ENCODE data around the gene TMEM51.
"Not testable (repeated sequence)": the region's sequence is repeated elsewhere in the genome, so short reads cannot be mapped to it uniquely, and the experiment has no call there.

The TMEM51 gene

DNA sequence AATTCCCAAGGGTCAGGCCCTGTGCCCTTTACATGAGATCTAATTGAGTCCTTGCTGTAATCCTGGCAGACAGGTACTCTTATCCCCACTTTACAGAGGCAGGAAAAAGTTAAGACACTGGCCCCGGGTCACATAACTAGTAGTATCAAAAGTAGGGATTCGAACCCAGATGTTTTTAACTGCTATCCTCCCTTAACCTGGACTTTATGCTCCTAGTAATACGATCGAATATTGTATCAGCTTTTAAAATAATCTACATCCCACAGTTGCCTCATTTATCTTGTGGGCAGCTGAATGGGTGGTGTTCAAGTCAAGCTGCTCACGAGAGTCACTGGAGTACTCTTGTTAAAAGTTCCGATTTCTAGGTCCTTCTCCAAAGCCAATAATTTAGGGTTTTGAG lies 25.5 kb upstream of the TMEM51 start:
- DNase-seq, result no peak

DNA sequence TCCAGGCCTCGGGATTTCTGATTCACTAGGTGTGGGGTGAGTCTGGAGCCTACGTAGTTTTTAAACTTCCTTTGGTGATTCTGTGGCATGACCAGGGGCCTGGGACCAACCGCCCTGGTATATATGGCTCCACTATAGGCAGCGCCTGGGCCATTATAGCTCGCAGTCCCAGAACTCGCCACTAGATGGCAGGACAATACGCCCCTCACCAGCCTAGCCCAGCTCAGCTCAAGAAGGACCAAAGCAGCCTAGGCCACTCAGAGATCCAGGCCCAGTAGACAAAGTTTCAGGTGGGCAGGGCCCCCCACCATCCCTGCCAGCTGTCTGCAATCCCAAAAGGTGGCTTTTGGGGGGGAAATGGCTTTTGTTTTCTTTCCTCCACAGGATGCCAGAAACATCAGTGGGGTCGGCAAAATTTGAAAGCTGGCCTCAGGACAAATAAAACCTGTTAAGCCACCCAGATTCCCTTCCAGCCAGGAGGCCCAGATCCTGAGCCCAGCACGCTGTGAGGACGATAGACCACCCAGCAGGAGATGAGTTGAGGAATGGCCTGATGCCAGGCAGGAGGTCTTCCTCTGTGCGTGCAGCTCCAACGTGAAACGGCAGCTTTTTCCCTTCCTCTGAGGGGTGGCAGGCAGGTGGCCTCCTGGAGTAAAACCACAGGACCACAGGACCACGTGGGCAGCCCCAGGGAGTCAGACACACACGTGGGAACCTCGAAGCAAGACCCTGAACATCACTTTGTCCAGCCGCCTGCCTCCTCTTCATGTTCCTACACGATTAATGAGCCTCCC lies 24.8 kb upstream of the TMEM51 start:
- DNase-seq, result peak; percentile 62

DNA sequence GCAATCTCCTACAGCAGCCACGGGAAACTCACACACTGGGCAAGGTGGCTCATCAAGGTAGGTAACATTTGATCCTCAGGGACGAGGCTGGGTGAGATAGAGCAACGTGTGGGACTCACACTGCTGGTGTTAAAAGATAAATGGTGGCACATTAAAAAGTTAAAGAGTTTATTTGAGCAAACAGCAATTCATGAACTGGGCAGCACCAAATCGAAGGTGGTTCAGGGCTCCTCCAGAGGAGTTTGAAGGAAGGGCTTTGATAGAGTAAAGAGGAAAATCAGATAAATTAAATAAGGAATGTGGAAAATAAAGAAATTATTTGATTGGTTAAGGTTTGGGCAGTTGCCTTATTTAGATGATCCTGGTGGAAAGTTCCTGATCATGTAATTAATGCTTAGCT lies 23.6 kb upstream of the TMEM51 start:
- no peak for DNase-seq

DNA sequence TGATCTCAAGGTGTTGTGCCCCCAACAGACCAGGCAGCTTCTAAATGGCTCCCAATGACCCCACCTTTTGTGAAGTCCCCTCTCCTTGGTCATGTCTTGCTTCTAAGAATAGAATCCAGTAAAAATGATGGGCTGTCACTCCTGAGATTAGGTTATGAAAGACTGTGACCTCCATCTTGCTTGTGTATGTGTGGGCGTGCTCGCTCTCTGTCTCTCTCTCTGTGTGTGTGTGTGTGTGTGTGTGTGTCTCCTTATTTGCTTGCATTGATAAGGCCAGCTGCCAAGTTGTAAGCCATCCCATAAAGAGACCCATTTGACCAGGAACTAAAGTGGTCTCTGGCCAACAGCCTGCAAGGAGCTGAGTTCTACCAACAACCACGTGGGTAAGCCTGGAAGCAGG lies 22.9 kb upstream of the TMEM51 start:
- no peak for DNase-seq

DNA sequence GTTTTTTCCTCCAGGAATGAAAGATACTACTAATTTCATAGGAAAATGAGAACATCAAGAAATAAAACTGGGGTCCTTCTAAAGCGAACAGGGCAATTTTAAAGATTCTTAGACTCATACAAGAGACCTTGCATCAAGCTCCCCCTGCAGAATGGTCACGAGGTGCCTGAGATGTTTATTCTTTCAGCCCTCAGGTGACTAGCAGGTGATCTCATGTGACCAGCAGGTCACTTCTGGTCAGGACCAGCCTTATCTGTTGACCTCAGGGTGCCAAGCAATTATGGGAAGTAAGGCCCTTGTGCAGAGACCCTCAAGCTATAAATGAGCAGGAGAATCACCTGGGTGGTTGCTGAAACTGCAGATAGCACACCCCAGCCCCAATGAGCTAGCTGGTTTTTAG lies 20.6 kb upstream of the TMEM51 start:
- no peak for DNase-seq

DNA sequence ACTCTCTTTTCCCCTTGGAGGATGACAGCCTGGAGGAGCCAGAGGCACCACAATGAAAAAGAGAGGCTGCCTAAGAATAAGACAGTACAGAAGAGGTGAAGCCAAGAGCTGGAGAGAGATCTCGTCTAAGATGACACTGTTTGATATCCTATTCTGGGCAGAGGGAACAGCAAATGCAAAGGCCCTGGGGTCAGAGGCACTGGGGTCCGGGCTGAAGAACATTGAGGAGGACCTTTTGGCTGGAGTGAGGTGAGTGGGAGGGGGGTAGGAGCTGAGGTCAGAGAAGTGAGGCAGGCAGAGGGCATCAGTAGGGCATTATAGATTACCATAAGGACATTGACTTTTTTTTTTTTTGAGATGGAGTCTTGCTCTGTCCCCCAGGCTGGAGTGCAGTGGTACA lies 19.3 kb upstream of the TMEM51 start:
- DNase-seq, result no peak

DNA sequence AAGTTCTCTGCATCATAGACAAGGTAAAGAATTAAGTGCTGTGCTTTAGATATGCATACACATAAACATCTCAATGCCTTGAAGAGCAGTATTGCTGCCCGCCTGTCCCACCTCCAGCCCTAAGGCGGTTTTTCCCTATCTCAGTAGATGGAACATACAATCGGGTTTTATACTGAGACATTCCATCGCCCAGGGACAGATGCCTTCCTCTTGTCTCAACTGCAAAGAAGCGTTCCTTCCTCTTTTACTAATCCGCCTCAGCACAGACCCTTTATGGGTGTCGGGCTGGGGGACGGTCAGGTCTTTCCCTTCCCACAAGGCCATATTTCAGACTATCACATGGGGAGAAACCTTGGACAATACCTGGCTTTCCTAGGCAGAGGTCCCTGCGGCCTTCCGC lies 17.9 kb upstream of the TMEM51 start:
- DNase-seq, result not testable (repeated sequence)

DNA sequence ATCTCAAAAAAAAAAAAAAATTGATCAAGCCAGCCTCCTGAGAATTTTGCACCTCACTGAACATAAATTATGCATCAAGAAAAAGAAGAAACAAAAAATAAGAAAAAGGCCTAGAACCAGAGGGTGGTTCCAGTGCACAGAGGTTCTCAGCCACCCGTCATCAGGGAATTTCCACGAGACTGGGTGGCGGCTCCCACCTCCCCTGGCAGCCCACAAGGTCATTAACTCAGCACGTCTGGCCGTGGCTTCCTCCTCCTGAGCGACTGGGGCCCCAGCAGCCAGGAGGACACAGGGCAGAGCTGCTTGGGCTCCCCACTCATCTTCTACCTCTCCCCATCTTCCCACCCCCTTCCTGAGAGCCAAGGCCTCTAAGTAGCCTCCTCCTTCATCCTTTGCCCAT lies 15.7 kb upstream of the TMEM51 start:
- no peak for DNase-seq

DNA sequence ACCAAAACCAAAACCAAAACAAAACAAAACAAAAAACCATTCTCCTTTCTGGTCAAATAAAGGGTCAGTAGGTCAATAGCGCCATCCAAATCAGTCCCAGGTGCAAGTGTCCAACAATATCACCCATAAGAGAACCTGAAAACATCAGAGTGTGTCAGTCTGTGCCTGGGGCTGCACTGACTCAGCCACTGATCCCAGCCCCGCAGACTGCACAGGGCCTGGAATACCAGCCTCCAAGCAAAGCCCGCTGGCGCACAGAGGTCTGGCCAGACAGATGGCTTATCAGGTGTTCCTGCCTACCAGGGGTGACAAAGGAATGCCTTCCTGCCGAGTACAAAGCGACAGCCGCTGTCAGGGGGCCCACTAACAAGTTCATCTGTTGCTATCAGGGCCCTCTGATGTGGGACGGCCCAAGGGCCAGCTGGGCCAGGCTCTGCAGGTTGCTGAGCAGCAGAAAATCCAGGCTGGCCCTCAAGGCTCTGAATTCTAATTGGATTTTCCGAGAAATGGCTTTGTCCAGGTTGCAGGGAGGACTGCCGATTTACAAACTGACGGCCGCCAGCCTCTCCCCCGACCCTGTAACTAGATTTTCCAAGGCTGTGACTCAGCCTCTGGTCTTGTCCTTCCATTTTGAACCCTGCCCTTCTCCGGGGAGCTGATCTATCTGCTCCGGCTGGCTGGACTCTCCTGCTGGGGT lies 13.7 kb upstream of the TMEM51 start:
- DNase-seq, result no peak

DNA sequence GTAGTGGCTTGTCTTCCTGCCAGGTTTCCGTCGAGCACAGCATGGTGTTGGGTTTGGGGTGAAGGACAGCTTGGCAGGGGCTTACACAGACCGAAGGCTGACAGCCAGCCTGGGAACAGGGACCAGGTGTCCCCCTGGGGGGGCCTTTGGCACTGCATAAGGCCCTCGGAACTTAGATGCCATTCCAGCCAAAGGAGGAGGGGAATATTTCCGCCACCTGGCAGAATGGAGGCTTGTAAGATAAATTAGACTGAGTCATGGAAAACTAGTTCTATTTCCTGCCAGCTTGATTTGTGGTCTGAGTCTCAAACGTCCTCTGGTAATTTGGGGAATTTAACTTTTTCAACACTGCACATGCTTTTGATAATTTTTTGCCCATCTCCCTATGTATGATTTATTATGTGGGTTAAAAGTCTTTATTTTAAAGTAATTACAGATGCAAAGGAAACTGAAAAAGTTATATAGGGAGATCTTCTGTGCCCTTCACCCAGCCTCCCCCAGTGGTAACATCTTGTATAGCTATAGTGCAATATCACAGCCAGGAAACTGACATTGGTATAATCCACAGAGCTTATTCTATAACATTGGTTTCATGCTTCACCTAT lies 11.5 kb upstream of the TMEM51 start:
- peak; percentile 89 for DNase-seq

DNA sequence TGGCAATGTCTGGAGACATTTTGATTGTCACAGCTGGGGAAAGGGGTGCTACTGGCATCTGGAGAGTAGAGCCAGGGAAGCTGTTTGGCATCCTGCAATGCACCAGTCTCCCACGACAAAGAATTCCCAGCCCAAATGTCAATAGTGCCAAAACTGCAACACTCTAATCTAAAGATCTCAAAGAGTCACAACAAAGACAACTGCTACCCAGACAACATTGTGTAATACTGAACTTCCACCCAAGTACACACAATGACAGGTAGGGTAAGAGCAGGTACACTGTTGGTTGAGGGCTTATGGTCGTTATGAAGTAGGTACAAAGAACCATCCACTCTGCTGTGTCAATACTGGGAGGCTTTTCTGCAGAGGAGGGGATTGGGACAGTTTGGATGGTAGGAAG lies 8.2 kb upstream of the TMEM51 start:
- DNase-seq, result no peak

DNA sequence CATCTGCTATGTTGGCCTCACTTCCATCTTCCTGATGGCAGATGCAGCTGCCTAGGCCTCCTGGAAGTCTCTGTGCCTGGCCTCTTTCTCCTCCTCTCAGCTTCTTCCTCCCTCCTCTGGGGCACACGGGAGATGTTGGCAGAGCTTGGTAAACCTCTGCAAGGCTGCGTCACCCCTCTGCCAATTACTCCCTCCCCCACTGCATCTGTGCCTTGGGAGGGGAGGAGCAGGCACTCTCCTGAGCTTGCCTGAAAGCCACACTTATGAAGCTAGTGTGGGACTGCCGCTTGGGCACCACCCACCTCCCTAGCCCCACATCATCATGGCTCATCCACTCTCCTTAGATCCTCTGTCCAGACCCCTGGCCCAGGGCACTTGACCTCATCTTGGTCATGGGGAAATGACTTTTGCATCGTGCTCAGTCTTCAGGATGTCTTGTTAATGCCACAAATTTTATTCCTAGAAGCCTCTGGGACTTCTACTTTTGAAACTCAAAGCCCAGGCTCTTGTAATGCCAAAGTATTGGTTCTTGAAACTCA lies 7.3 kb upstream of the TMEM51 start:
- no peak for DNase-seq

DNA sequence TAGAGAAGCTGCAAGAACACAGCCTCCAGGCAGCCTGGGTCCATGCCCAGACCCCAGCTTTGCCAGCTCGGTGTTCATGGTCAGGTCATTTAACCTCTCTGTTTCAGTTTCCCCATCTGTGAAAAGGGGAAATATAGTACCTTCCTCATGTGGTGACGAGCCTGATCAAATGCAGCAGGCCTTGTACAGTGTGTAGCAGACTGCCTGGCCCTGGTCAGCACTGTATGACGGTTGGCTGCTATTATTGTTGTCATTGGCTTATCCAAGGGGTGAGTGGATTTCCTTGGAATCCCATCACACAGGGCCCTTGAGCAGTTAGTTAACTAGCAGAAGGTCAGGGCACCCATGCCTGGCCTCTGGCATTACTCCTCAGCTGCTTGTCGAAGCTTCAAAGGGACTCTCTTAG lies 6.6 kb upstream of the TMEM51 start:
- DNase-seq, result no peak

DNA sequence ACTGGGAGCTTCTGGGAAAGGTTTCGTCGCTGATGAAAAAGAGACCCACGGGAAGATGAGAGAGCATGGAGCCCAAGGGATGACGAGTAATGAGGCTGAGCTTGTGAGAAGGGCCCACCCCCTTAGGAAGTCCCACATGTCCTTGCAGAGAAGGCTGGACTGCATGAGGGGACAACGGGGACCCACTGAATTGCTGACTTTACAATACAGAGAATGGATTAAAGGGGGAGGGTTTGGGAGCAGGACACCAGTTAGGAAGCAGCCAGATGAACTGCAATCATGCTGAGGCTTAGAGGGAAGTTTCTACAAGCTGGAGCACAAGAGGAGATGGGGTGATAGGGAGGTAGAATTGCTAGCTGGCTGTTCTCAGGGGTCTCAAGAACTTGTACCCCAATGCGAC lies 5.5 kb upstream of the TMEM51 start:
- DNase-seq, result no peak

DNA sequence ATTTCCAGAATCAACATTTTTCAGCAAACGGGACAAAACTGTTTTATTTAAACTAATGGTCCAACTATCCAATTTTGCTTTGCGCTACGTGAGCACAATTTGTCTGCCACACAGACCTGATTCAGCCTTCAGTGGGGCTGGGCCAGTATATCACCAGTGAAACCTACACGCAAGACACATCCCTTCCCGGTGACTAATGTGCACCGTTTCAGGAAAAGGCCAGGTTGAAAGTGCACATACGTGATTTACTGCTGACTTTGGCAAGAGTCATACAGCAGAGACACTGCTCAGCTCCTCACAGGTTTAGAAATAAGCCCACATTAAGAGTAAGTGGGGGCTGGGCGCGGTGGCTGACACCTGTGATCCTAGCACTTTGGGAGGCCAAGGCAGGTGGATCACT lies 5.1 kb upstream of the TMEM51 start:
- no peak for DNase-seq

DNA sequence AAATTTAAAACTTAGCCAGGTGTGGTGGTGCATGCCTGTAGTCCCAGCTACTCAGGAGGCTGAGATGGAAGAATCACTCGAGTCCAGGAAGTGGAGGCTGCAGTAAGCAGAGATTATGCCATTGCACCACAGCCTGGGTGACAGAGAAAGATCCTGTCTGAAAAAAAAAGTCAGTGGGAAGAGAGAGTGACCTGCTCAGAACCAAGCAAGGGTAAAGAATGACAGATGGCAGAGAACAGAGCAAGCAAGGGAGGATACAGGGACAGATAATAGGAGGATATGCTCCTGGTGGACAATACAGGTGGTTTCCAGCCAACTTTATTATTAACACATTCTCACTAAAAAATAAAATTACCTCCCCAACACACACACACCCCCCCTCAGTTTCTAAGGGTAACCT lies 4.6 kb upstream of the TMEM51 start:
- no peak for DNase-seq

DNA sequence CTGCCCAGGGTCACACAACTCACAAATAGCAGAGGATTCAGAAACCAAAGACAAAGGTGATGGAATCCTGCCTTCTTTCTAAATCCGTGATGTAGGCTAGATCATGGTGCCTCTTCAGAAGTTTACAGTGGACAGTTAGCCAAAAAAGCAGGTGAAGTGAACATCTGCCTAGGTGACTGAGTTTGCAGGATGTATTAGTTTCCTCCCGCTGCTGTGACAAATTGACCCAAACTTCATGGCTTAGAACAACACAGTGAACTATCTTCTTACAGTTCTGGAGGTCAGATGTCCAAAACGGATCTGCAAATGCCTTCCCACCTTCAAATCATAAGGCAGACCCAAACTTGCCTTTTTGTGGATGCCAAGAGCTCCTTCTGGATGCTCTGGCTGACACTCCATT lies 3.2 kb upstream of the TMEM51 start:
- no peak for DNase-seq

DNA sequence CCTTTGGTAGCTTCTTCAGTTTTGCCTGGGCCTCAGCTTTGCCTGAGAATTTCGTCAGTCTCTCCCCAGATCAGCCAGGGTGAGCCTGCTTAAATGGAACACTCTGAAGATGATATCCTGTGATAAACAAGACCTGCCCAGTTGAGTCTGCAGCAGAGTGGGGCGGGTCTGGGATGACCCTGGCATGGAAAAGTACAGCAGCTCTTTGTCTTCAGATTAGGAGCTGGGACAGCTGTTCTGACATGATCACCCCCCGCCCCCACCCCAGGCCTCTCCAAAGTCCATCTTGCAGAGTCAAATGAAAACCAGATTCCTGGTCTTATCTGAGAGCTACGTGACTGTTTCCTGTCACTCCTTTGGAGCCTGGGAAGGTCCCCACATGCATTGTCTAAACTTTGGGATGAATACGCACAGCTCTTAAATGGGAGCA lies 2.2 kb upstream of the TMEM51 start:
- no peak for DNase-seq

DNA sequence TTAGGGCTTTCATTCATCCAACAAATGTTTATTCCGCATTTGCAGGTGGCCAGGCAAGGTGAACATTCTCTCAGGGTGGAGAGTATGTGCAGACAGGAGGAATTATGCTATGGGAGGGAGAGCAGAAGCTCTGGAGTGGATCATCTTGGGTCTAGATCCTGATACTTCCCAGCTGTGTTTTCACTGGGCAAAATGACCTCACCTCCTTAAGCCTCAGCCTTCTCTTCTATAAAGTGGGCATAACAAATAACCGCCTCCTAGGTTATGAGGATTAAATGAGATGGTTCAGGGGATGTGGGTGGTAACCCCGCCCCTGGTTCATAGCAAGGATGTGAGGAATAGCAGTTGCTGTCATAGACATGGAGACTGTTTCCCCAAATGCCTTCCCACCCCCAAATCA lies 1.7 kb upstream of the TMEM51 start:
- DNase-seq, result no peak

DNA sequence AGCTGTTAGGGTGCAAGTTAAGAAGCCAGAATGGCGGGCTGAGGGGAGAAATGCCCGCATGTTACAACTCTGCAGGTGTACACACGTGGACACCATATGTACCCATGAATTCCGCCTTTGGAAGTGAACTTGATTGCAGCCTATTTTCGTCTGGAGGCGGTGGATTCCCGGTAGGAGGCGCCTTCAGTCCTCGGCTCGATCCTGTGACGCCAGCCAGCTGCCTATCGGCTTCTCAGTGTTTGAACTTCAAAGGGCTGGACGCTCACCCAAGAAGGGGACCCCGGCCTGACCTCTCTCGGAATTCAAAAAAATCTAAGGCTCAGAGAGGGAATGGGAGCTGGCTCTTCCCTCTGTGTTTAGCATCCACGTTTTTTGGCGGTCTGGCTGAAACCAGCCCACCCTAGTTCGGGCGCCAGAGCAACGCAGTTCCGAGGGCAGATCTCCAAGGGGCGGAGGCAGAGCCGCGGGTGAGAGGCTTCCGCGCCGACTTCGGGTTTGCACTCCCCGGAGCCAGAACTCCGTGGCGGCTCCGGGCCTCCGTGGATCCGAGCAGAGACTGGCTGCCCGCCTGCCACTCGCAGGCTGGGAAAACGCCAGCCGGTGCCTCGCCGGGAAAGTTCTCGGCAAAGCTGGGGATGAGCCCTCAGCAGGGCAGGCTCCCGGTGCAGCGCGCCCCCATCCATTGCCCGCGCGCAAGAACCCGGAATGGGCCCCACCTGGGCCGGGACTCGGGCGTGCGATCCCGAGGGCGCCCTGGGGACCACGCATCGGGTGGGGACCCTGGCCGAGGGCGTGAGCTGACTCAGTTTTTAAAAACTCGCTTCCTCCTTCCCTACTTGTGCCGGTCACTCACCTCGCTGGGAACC lies 996 bp upstream of the TMEM51 start:
- DNase-seq, result peak; percentile 77

DNA sequence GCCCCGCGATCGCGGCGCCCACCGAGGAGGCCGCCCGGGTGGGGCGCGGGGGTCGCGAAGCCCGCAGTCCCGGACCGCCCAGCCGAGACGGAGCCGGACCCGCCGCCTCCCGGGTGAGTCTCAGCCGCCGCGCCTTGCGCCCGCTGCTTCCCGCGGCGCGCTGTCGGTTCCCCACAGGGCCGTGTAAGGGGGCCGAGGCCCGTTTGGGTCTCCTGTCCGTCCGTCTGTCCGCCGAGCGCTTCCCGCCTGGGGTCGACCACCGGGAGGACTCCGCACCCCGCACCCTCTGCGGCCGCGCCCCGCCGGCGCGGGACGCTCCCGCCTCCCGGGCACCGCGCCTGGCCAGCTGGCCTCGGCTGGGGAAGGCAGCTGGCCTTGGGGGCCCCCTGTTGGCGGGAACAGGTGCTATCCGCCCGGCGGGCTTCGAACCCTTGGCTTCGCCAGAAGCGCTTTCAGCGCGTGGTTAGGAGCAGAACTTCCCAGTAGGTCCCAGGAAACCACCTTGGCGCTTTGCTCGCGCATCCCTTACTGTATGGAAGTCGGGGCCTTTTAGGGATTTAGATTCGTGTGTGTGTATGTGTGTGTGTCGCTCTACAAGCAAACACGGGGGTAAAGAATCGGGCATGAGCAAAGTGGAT lies 414 bp downstream of the TMEM51 start:
- DNase-seq, result peak; percentile 28

DNA sequence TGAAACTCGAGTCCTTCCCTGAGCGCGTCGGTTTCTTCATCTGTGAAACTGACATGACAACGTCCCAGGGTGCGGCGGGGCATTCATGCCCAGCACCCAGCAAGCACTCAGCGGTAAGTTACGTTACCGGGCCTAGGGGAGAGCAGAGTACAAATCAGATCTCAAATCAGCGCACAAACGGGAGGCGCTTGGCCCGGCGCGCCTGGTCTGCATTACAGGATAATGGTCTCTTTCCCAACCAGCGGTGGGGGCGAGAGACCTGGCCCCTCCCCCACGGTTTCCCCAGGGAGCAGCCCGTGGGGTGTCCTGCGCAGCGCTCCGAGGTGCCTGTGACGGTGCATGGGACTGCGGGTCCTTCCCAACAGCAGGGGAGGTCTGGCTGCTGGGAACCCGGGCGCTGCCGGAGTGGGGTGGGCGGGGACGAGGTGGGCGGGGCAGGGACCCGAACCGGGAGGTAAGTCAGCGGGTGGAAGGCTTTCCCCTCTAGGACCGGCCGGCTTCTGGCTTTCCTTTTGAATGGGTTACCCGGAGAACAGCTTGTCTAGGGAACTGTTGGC lies 1.0 kb downstream of the TMEM51 start:
- DNase-seq, result no peak
